GM19328 (cell line): ENCODE results near the gene SNX9.
"Not testable (repeated sequence)": the region's sequence is repeated elsewhere in the genome, so short reads cannot be mapped to it uniquely, and the experiment has no call there.

Experiments used
- ATAC-seq: cut with Tn5 transposase; IDR thresholded peaks from one replicate; pipeline ENCODE4 v1.9.1; 2021; ENCODE audit warnings: mild to moderate bottlenecking, moderate library complexity; ENCODE audit not compliant: unreplicated experiment

SNX9 gene

GRCh38 chr6:157909282-157909664, 86.2 kb downstream of the SNX9 start:
- no peak for ATAC-seq

GRCh38 chr6:157911278-157911677, 88.2 kb downstream of the SNX9 start:
- ATAC-seq, result no peak

GRCh38 chr6:157911786-157912185, 88.7 kb downstream of the SNX9 start:
- no peak for ATAC-seq

- ATAC-seq, result no peak
Measured at GRCh38 chr6:157912326-157912725, 89.3 kb downstream of the SNX9 start.

GRCh38 chr6:157921685-157922367, 98.8 kb downstream of the SNX9 start:
- ATAC-seq, result no peak

- ATAC-seq, result no peak
Measured at GRCh38 chr6:157925771-157926170, 102.7 kb downstream of the SNX9 start.

- ATAC-seq, result no peak
Measured at GRCh38 chr6:157927011-157927410, 104.0 kb downstream of the SNX9 start.

- ATAC-seq, result no peak
Measured at GRCh38 chr6:157928428-157928827, 105.4 kb downstream of the SNX9 start.

GRCh38 chr6:157929076-157929475, 106.0 kb downstream of the SNX9 start:
- ATAC-seq, result no peak

GRCh38 chr6:157929765-157930319, 106.8 kb downstream of the SNX9 start:
- no peak for ATAC-seq

GRCh38 chr6:157935786-157936185, 112.7 kb downstream of the SNX9 start:
- ATAC-seq, result no peak

- ATAC-seq, result no peak
Measured at GRCh38 chr6:157937318-157937717, 114.3 kb downstream of the SNX9 start.

- no peak for ATAC-seq
Measured at GRCh38 chr6:157937916-157938315, 114.9 kb downstream of the SNX9 start.

- ATAC-seq, result not testable (repeated sequence)
Measured at GRCh38 chr6:157940375-157941036, 117.5 kb downstream of the SNX9 start.

- ATAC-seq, result no peak
Measured at GRCh38 chr6:157941101-157941863, 118.2 kb downstream of the SNX9 start.

GRCh38 chr6:157942351-157942750, 119.3 kb downstream of the SNX9 start:
- ATAC-seq, result no peak

GRCh38 chr6:157943249-157943963, 120.4 kb downstream of the SNX9 start:
- ATAC-seq, result no peak

GRCh38 chr6:157943964-157944283, 120.9 kb downstream of the SNX9 start:
- ATAC-seq, result no peak

GRCh38 chr6:157944983-157945931, 122.2 kb downstream of the SNX9 start:
- ATAC-seq, result no peak

- ATAC-seq, result no peak
Measured at GRCh38 chr6:157946053-157946617, 123.1 kb downstream of the SNX9 start.
